Effector memory CD4-positive, alpha-beta T cell (primary cell): ENCODE measurements around the gene LRRC75A.

ENCODE experiments used
- DNase-seq, 3 donors: peaks; one replicate each; pipeline ENCODE4 v3.0.0-alpha.2; 2020
- H3K27ac ChIP-seq: 2 replicates; pipeline ENCODE4 v1.7.0; 2013; ENCODE audit warnings: mild to moderate bottlenecking, low read length, moderate library complexity; ENCODE audit not compliant: insufficient read depth, poor library complexity, severe bottlenecking
- H3K27me3 ChIP-seq: replicated peaks from 2 replicates; pipeline ENCODE4 v1.7.0; 2013; ENCODE audit warnings: mild to moderate bottlenecking, low read length; ENCODE audit not compliant: insufficient read depth, control insufficient read depth, poor library complexity, severe bottlenecking
- H3K36me3 ChIP-seq: 2 replicates; pipeline ENCODE4 v1.7.0; 2013; ENCODE audit warnings: mild to moderate bottlenecking, low read length, moderate library complexity; ENCODE audit not compliant: control insufficient read depth, insufficient read depth
- H3K4me1 ChIP-seq: 2 replicates; pipeline ENCODE4 v1.7.0; 2013; ENCODE audit warnings: low read length, mild to moderate bottlenecking; ENCODE audit not compliant: control insufficient read depth, insufficient read depth, poor library complexity, severe bottlenecking
- H3K4me3 ChIP-seq: 2 replicates; pipeline ENCODE4 v1.7.0; 2013; ENCODE audit warnings: low read length, low read depth, mild to moderate bottlenecking; ENCODE audit not compliant: insufficient read depth, poor library complexity, severe bottlenecking
- H3K9me3 ChIP-seq: 2 replicates; pipeline ENCODE4 v1.7.0; 2013; ENCODE audit warnings: mild to moderate bottlenecking, low read length, moderate library complexity; ENCODE audit not compliant: control insufficient read depth

The LRRC75A gene

DNA sequence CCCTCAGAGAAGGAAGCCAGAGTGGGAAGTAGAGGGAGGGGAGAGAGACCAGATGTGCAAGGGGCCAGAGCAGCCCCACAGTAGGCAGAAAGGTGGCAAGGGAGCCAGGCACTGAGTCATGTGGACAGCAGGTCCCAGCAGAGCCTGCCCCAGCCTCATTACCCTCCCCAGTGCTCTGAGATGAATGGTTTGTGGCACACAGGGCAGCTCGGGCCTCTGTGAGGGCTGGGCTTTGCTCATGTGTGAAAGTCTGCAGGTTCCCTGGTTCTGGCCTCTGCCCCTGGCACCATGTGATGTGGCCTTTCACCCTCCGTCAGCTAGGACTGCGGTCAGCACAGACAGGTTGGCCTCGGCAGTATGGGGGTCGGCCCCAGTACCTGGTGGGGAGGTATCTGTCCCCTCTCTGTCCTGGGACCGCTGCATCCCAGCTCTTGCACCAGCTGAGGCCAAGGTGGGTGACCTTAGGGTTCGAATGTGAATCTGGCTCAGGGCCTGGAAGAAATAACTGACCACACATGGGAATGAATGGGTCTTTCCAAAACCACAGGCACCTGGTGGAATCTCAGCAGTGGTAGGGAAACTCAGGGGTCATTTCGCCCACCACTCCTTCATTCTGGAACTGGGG is 8.9 kb downstream of the LRRC75A start:
- Histone ChIP-seq H3K27me3 (no peaks in the 10 kb centered on the region), H3K36me3 (no peaks in the 10 kb centered on the region), H3K4me3 (no peak overlapping the region), H3K27ac (no peak overlapping the region), H3K9me3 (no peaks in the 10 kb centered on the region), H3K4me1 (no peaks in the 10 kb centered on the region)
- no peak for DNase-seq

- no peaks in the 10 kb centered on the region for H3K27me3 ChIP-seq
- H3K27ac ChIP-seq: no peak overlapping the region
- H3K4me1 ChIP-seq: no peaks in the 10 kb centered on the region
- DNase-seq: no peak
- H3K36me3 ChIP-seq: no peaks in the 10 kb centered on the region
- H3K9me3 ChIP-seq: no peaks in the 10 kb centered on the region
- no peak overlapping the region for H3K4me3 ChIP-seq
These were observed 9.7 kb downstream of the LRRC75A start for GRCh38 chr17:16482253-16482652.

DNA sequence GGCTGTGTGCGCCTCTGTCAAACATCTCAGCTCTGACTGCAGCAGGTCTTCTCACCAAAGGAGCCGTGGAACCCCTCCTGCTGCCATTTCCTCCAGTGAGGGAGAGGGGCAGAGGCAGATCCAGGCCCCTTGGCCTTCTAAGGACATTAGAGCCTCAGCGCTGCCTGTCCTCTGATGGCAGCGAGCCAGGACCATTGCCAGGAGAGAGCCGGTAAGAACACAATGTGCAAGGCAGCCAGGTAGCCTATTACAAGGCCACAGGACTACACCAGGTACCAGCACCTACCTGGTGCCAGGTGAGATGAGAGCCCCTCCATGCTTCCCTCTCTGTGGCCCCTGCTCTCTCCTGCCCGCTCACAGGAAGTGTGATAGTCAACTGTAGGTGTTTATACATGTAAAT is 11.0 kb downstream of the LRRC75A start:
- no peak overlapping the region for H3K4me3 ChIP-seq
- H3K27ac ChIP-seq: no peak overlapping the region
- H3K9me3 ChIP-seq: no peaks in the 10 kb centered on the region
- no peak for DNase-seq
- H3K36me3 ChIP-seq: no peaks in the 10 kb centered on the region
- no peaks in the 10 kb centered on the region for H3K4me1 ChIP-seq
- no peaks in the 10 kb centered on the region for H3K27me3 ChIP-seq

DNA sequence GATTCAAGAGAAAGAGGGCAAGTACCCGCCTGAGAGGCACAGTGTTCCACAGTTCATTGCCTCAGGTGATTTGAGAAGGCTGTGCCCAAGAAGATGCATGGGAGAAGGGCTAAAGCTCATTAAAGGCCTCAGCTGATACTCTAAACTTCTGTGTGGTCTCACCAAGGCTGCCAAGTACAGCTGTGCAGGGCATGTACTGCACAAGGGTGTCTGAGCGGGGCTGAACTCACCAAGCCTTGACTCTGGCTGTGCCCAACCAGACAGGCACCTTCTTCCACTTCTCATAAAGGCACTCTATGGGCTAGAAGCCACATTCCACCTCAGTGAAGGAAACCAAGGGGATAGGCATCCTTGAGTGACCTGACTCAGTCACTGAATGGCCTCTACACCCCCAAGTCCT is 12.7 kb downstream of the LRRC75A start:
- Histone ChIP-seq H3K27ac (no peak overlapping the region), H3K27me3 (no peaks in the 10 kb centered on the region), H3K4me1 (no peaks in the 10 kb centered on the region), H3K9me3 (no peaks in the 10 kb centered on the region), H3K36me3 (no peaks in the 10 kb centered on the region), H3K4me3 (no peak overlapping the region)
- DNase-seq: no peak

DNA sequence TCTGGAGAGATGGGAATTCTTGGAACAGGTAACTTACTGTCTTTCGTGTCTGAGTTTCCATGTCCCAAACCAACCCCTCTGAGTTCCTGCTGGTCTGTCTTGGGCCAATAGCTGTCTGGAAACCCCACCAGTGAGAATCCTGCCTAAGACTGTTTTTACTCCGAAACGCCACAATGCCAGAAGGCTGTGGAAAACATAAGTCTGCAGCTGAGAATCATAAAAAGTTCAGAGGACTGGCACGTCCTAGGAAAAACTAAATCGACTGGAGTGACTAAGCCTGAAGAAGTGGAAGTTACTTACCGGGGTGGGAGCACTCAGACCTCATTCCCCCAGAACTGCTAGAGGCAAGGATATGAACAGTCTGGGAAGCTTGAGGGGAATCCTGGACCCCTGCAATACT is 13.3 kb downstream of the LRRC75A start:
- no peak overlapping the region for H3K4me3 ChIP-seq
- no peak overlapping the region for H3K27ac ChIP-seq
- H3K4me1 ChIP-seq: no peaks in the 10 kb centered on the region
- H3K27me3 ChIP-seq: no peaks in the 10 kb centered on the region
- H3K36me3 ChIP-seq: no peaks in the 10 kb centered on the region
- DNase-seq: no peak
- no peaks in the 10 kb centered on the region for H3K9me3 ChIP-seq

- Histone ChIP-seq H3K4me3 (no peak overlapping the region), H3K27me3 (no peaks in the 10 kb centered on the region), H3K27ac (no peak overlapping the region), H3K4me1 (no peaks in the 10 kb centered on the region), H3K9me3 (no peaks in the 10 kb centered on the region), H3K36me3 (no peaks in the 10 kb centered on the region)
- DNase-seq: no peak
These were observed 14.3 kb downstream of the LRRC75A start for GRCh38 chr17:16477666-16478065.

DNA sequence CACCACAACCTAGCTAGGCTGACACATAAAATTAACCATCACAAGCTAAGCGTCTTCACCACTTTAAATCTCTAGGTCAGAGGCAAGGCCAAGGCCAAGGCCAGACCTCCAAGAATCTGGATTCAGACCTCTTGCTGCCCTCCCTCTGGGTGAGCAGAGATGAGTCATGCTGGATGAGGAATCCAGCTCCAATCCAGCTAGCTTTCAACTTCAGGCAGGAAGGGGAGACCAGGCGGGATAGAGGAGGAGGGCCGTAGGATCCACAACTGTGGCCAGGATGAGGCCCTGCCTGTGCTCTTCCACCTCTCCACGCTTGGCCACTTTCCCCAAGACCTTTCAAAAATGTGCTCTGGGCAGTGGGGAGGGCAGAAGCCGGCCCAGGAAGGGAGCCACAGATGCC is 14.7 kb downstream of the LRRC75A start:
- no peak for DNase-seq
- Histone ChIP-seq H3K9me3 (no peaks in the 10 kb centered on the region), H3K27me3 (no peaks in the 10 kb centered on the region), H3K4me3 (no peak overlapping the region), H3K4me1 (no peaks in the 10 kb centered on the region), H3K27ac (no peak overlapping the region), H3K36me3 (no peaks in the 10 kb centered on the region)

GRCh38 chr17:16475179-16475704 is 16.8 kb downstream of the LRRC75A start:
- Histone ChIP-seq H3K27me3 (no peaks in the 10 kb centered on the region), H3K4me1 (no peaks in the 10 kb centered on the region), H3K27ac (no peak overlapping the region), H3K4me3 (no peak overlapping the region), H3K9me3 (no peaks in the 10 kb centered on the region), H3K36me3 (no peaks in the 10 kb centered on the region)
- DNase-seq: no peak

DNA sequence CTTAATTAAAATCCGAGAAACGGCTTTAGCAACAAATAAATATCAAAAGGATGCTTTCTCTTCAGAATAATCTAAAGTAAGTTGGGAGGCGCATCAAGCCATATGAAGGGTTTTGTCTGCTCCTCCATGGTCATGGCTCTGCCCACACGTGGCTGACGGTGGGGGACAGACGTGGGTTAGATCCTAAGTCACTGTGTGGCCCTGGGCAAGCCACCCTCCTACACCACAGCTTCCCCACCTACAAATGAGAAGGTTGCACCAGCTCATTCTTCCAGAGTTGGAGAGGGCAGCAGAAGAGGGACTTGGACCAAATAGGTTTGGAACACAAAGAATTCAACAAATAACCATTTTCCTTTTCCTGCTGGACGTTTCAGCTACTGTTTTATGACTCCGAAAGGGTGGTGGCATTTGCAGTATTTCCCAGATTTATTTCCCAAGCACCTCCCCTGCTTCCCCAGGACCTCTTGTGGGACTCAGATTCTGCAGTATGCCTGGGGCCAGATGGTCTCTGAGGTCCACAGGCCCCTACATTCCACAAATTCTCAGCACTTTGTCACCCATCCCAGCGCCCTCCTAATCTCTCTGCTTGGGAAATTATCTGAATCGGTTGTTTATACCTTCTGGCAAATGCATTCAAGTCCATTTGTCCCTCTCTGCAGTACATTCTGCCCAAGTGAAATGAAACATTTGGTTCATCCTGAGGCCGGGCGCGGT is 17.8 kb downstream of the LRRC75A start:
- H3K27me3 ChIP-seq: no peaks in the 10 kb centered on the region
- no peaks in the 10 kb centered on the region for H3K4me1 ChIP-seq

More for the DNA sequence above, 17.8 kb downstream of the LRRC75A start:
- Histone ChIP-seq H3K36me3 (no peaks in the 10 kb centered on the region), H3K4me3 (no peak overlapping the region), H3K9me3 (no peaks in the 10 kb centered on the region), H3K27ac (no peak overlapping the region)
- DNase-seq: no peak
